Hematopoietic multipotent progenitor cell treated with erythropoietin and hydrocortisone succinate and interleukin-3 and kit ligand, for 4 days (in vitro differentiated cells): ENCODE data around the gene MYH15.
A peak's percentile ranks its signal among the peaks of the same experiment; 100 is the strongest.
"Not testable (repeated sequence)": the region's sequence is repeated elsewhere in the genome, so short reads cannot be mapped to it uniquely, and the experiment has no call there.

Experiments used
- DNase-seq: peaks from one replicate; pipeline ENCODE4 v3.0.0-alpha.2; 2015

The MYH15 gene

GRCh38 chr3:108381529-108382140, 128.8 kb downstream of the MYH15 start:
- no peak for DNase-seq

- no peak for DNase-seq
Measured at GRCh38 chr3:108380128-108380795, 130.1 kb downstream of the MYH15 start.

GRCh38 chr3:108378952-108379342, 131.4 kb downstream of the MYH15 start:
- DNase-seq, result not testable (repeated sequence)

GRCh38 chr3:108378153-108378951, 132.0 kb downstream of the MYH15 start:
- no peak for DNase-seq

- DNase-seq, result no peak
Measured at GRCh38 chr3:108377384-108377783, 133.0 kb downstream of the MYH15 start.

GRCh38 chr3:108376026-108376425, 134.4 kb downstream of the MYH15 start:
- no peak for DNase-seq

- no peak for DNase-seq
Measured at GRCh38 chr3:108359011-108359410, 151.4 kb downstream of the MYH15 start.

GRCh38 chr3:108357042-108357441, 153.4 kb downstream of the MYH15 start:
- DNase-seq, result no peak

GRCh38 chr3:108354562-108354961, 155.8 kb downstream of the MYH15 start:
- DNase-seq, result no peak

- DNase-seq, result no peak
Measured at GRCh38 chr3:108352176-108352575, 158.2 kb downstream of the MYH15 start.

- DNase-seq, result peak; percentile 44
Measured at GRCh38 chr3:108346301-108347227, 163.8 kb downstream of the MYH15 start.

- DNase-seq, result no peak
Measured at GRCh38 chr3:108345492-108346205, 164.7 kb downstream of the MYH15 start.

- no peak for DNase-seq
Measured at GRCh38 chr3:108343491-108343890, 166.9 kb downstream of the MYH15 start.

GRCh38 chr3:108342837-108343486, 167.4 kb downstream of the MYH15 start:
- DNase-seq, result no peak

GRCh38 chr3:108341911-108342310, 168.5 kb downstream of the MYH15 start:
- no peak for DNase-seq

- DNase-seq, result no peak
Measured at GRCh38 chr3:108338901-108339545, 171.4 kb downstream of the MYH15 start.

- DNase-seq, result no peak
Measured at GRCh38 chr3:108334701-108335100, 175.7 kb downstream of the MYH15 start.

- DNase-seq, result no peak
Measured at GRCh38 chr3:108333961-108334360, 176.4 kb downstream of the MYH15 start.

- DNase-seq, result no peak
Measured at GRCh38 chr3:108331792-108332191, 178.6 kb downstream of the MYH15 start.
